ENCODE data around the gene CRYL1.

The CRYL1 gene

DNA sequence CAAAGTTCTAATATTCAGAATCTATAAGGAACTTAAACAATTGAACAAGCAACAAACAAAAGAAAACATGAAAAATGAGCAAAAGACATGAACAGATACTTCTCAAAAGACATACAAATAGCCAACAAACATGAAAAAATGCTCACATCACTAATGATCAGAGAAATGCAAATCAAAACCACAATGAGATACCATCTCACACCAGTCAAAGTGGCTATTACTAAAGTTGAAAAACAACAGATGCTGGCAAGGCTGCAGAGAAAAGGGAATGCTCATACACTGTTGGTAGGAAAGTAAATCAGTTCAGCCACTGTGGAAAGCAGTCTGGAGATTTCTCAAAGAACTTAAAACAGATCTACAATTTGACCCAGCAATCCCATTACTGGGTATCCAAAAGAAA, 74.3 kb downstream of the CRYL1 start:
- Histone ChIP-seq H3K36me3 (ENCODE audit: low read depth) (no peaks in the 10 kb centered on the region), H3K27ac (ENCODE audit: poor library complexity, severe bottlenecking) (no peak overlapping the region), H3K4me1 (ENCODE audit: insufficient read depth, poor library complexity, severe bottlenecking) (no peaks in the 10 kb centered on the region), H3K27me3 (ENCODE audit: insufficient read depth, poor library complexity, severe bottlenecking) (no peaks in the 10 kb centered on the region), H3K4me3 (ENCODE audit: severe bottlenecking) (no peak overlapping the region), H3K9me3 (ENCODE audit: severe bottlenecking) (no peaks in the 10 kb centered on the region)
- DNase-seq (ENCODE audit: low spot score): no peak
- ATAC-seq (ENCODE audit: low read depth): no peak
- TF ChIP-seq, protein P1, sequence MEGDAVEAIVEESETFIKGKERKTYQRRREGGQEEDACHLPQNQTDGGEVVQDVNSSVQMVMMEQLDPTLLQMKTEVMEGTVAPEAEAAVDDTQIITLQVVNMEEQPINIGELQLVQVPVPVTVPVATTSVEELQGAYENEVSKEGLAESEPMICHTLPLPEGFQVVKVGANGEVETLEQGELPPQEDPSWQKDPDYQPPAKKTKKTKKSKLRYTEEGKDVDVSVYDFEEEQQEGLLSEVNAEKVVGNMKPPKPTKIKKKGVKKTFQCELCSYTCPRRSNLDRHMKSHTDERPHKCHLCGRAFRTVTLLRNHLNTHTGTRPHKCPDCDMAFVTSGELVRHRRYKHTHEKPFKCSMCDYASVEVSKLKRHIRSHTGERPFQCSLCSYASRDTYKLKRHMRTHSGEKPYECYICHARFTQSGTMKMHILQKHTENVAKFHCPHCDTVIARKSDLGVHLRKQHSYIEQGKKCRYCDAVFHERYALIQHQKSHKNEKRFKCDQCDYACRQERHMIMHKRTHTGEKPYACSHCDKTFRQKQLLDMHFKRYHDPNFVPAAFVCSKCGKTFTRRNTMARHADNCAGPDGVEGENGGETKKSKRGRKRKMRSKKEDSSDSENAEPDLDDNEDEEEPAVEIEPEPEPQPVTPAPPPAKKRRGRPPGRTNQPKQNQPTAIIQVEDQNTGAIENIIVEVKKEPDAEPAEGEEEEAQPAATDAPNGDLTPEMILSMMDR (IDR thresholded peaks at IDR 0.05; ENCODE audit: poor library complexity, severe bottlenecking): no peak

DNA sequence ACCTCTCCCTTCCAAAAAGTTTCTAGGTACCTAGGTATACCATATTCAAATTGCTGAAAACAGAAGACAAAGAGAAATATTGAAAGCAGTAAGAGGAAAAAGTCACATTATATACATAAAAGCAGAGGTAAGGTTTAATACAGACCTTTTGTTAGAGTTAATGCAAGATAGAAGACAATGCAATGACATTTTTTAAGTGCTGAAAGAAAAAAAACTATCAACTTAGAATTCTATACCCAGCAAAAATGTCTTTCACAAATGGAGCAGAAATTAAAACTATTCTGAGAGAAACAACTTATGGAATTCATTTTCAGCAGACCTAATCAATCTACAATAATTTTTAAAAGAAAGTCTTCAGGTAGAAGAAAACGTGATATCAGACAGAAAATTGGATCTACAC, 77.2 kb downstream of the CRYL1 start:
- no peak overlapping the region for H3K4me3 ChIP-seq (ENCODE audit: severe bottlenecking)
- no peaks in the 10 kb centered on the region for H3K27me3 ChIP-seq (ENCODE audit: insufficient read depth, poor library complexity, severe bottlenecking)
- TF ChIP-seq, protein P1 (IDR thresholded peaks at IDR 0.05; ENCODE audit: poor library complexity, severe bottlenecking): no peak
- H3K9me3 ChIP-seq (ENCODE audit: severe bottlenecking): no peaks in the 10 kb centered on the region
- no peaks in the 10 kb centered on the region for H3K36me3 ChIP-seq (ENCODE audit: low read depth)
- H3K27ac ChIP-seq (ENCODE audit: poor library complexity, severe bottlenecking): no peak overlapping the region
- H3K4me1 ChIP-seq (ENCODE audit: insufficient read depth, poor library complexity, severe bottlenecking): no peaks in the 10 kb centered on the region
- DNase-seq (ENCODE audit: low spot score) (no peak), ATAC-seq (ENCODE audit: low read depth) (no peak)

DNA sequence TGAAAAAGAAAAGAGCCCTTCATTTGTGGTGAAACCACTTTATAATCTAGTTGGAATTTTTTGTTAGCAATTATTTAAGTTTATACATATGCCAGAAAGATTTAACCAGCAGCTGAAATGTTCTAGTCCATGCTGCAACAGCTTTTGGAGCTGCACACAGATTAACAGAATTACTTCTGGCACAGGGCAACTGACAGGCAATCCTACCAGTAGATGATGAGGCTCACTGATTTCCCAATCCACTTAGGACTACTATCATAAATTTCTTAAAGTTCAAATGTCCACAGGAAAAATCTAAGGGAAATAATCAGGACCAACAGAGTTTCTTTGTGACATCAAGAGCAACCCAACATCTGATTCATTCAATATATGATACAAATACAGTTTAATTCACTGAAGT, 78.8 kb downstream of the CRYL1 start:
- DNase-seq (ENCODE audit: low spot score): no peak
- H3K9me3 ChIP-seq (ENCODE audit: severe bottlenecking): no peaks in the 10 kb centered on the region
- no peaks in the 10 kb centered on the region for H3K27me3 ChIP-seq (ENCODE audit: insufficient read depth, poor library complexity, severe bottlenecking)
- H3K4me1 ChIP-seq (ENCODE audit: insufficient read depth, poor library complexity, severe bottlenecking): peaks cover 9% of the 10 kb centered on the region
- H3K27ac ChIP-seq (ENCODE audit: poor library complexity, severe bottlenecking): no peak overlapping the region
- H3K4me3 ChIP-seq (ENCODE audit: severe bottlenecking): no peak overlapping the region
- TF ChIP-seq, protein P1 (IDR thresholded peaks at IDR 0.05; ENCODE audit: poor library complexity, severe bottlenecking): no peak
- H3K36me3 ChIP-seq (ENCODE audit: low read depth): no peaks in the 10 kb centered on the region
- ATAC-seq (ENCODE audit: low read depth): no peak

DNA sequence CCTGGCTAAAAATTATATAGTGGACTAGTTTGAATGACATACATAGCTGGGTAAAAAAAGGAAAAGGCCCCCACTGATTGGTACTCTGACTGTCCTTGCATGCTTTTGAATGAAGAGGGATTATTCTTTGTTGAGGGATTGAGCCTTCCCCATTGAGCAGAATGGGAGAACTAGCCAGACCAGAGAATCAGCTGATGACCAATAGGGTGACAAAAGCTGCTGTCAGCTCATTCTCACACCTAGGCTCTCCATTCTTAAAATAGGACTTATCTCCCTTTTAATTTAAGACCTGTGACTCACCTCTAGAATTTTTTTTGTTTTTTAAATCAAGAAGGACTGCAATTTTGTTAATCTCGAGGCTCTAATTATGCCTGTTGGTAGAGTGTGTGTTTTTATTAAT, 79.3 kb downstream of the CRYL1 start:
- TF ChIP-seq, protein P1 (IDR thresholded peaks at IDR 0.05; ENCODE audit: poor library complexity, severe bottlenecking): no peak
- no peaks in the 10 kb centered on the region for H3K9me3 ChIP-seq (ENCODE audit: severe bottlenecking)
- no peak for ATAC-seq (ENCODE audit: low read depth)

DNA sequence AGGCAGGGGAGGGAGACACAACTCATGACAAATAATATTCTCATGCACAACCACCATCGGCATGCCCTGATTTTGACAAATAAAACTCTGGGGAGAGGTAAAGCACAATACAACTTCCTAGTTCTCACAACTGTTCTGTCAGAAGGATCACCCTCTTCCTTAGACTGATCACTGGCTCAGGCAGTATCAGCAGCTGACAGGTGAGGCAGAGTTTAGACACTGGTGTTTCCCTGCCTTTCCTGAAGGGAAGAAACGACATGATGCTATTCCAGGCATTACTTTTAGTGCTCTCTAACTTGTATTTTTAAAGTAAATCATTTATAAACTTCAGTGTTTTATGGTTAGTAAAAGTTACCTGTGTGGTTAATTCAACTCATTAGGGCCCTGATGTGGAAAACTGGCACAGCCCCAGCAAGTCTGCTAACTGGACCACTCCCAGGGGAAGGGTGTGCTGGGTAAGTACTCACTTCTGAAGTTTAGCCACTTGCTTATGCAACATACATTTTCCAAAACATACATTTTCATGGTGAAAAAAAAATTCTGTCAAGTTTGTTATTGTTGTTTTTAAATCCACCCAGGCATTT, 82.8 kb downstream of the CRYL1 start:
- no peak overlapping the region for H3K4me3 ChIP-seq (ENCODE audit: severe bottlenecking)
- DNase-seq (ENCODE audit: low spot score): no peak
- peaks cover 14% of the 10 kb centered on the region for H3K4me1 ChIP-seq (ENCODE audit: insufficient read depth, poor library complexity, severe bottlenecking)
- H3K27ac ChIP-seq (ENCODE audit: poor library complexity, severe bottlenecking): no peak overlapping the region
- no peak for ATAC-seq (ENCODE audit: low read depth)
- H3K36me3 ChIP-seq (ENCODE audit: low read depth): no peaks in the 10 kb centered on the region
- no peaks in the 10 kb centered on the region for H3K27me3 ChIP-seq (ENCODE audit: insufficient read depth, poor library complexity, severe bottlenecking)
- no peaks in the 10 kb centered on the region for H3K9me3 ChIP-seq (ENCODE audit: severe bottlenecking)
- TF ChIP-seq, protein P1 (IDR thresholded peaks at IDR 0.05; ENCODE audit: poor library complexity, severe bottlenecking): no peak

More for the DNA sequence above, 79.3 kb downstream of the CRYL1 start:
- no peaks in the 10 kb centered on the region for H3K36me3 ChIP-seq (ENCODE audit: low read depth)
- H3K4me3 ChIP-seq (ENCODE audit: severe bottlenecking): no peak overlapping the region
- H3K4me1 ChIP-seq (ENCODE audit: insufficient read depth, poor library complexity, severe bottlenecking): peaks cover 14% of the 10 kb centered on the region
- no peak overlapping the region for H3K27ac ChIP-seq (ENCODE audit: poor library complexity, severe bottlenecking)
- no peak for DNase-seq (ENCODE audit: low spot score)
- H3K27me3 ChIP-seq (ENCODE audit: insufficient read depth, poor library complexity, severe bottlenecking): no peaks in the 10 kb centered on the region

Measured in RWPE2 (cell line).